Loucy (cell line): ENCODE measurements around the gene CRTC1.

Experiments used
- H2AFZ ChIP-seq: fragments of 200-600 bp; sonication (generic); 2 replicates; pipeline ENCODE4 v1.6.0; 2016; ENCODE audit warnings: antibody characterized with exemption, mild to moderate bottlenecking, low read length, moderate library complexity
- H3F3A ChIP-seq: fragments of 200-600 bp; 2 replicates; pipeline ENCODE4 v1.6.0; 2016; ENCODE audit warnings: antibody characterized with exemption, low read depth, mild to moderate bottlenecking
- H3K27me3 ChIP-seq: fragments of 200-600 bp; sonication (generic); 2 replicates; pipeline ENCODE4 v1.6.1; 2014; ENCODE audit warnings: low read length, mild to moderate bottlenecking; ENCODE audit not compliant: insufficient read depth, poor library complexity, severe bottlenecking
- H3K36me3 ChIP-seq: fragments of 200-600 bp; sonication (generic); 2 replicates; pipeline ENCODE4 v1.6.1; 2016; ENCODE audit warnings: low read length; ENCODE audit not compliant: insufficient read depth
- H3K4me1 ChIP-seq: fragments of 200-600 bp; sonication (generic); 2 replicates; pipeline ENCODE4 v1.5.1; 2014; ENCODE audit warnings: low read length, mild to moderate bottlenecking; ENCODE audit not compliant: insufficient read depth, poor library complexity, severe bottlenecking
- H3K4me2 ChIP-seq: fragments of 200-600 bp; sonication (generic); 2 replicates; pipeline ENCODE4 v1.6.0; 2014; ENCODE audit warnings: antibody characterized with exemption, low read length, low read depth, mild to moderate bottlenecking; ENCODE audit not compliant: poor library complexity, severe bottlenecking
- H3K4me3 ChIP-seq: fragments of 200-600 bp; sonication (generic); 2 replicates; pipeline ENCODE4 v1.5.1; 2014; ENCODE audit warnings: low read length, mild to moderate bottlenecking, mixed read lengths; ENCODE audit not compliant: poor library complexity, severe bottlenecking
- H3K79me2 ChIP-seq: fragments of 200-600 bp; sonication (generic); 2 replicates; pipeline ENCODE4 v1.6.1; 2014; ENCODE audit warnings: low read length; ENCODE audit not compliant: insufficient read depth
- H3K9ac ChIP-seq: fragments of 200-600 bp; sonication (generic); 2 replicates; pipeline ENCODE4 v1.6.0; 2014; ENCODE audit warnings: mild to moderate bottlenecking, low read depth, low read length, moderate library complexity; ENCODE audit not compliant: poor library complexity, severe bottlenecking
- H3K9me2 ChIP-seq: fragments of 200-600 bp; sonication (generic); replicated peaks from 2 replicates; pipeline ENCODE4 v1.6.1; 2016; ENCODE audit warnings: low read depth, low read length, mixed read lengths
- H3K9me3 ChIP-seq: fragments of 200-600 bp; sonication (generic); 2 replicates; pipeline ENCODE4 v1.6.1; 2014; ENCODE audit warnings: mild to moderate bottlenecking, antibody characterized with exemption, low read length, low read depth; ENCODE audit not compliant: insufficient read depth
- H4K20me1 ChIP-seq: fragments of 200-600 bp; sonication (generic); 2 replicates; pipeline ENCODE4 v1.6.0; 2014; ENCODE audit warnings: antibody characterized with exemption, low read length, mild to moderate bottlenecking; ENCODE audit not compliant: insufficient read depth, poor library complexity, severe bottlenecking
- EZH2phosphoT487 ChIP-seq: fragments of 200-600 bp; IDR thresholded peaks from 2 replicates; pipeline ENCODE4 v1.6.1; 2018; ENCODE audit warnings: antibody characterized with exemption, mild to moderate bottlenecking, moderate library complexity, borderline replicate concordance
- TF ChIP-seq, protein P1 (sequence below): fragments of 200-600 bp; sonication (generic); conservative IDR thresholded peaks from 2 replicates; pipeline ENCODE4 v1.5.1; 2014; ENCODE audit warnings: mild to moderate bottlenecking, antibody characterized with exemption, low read length

The CRTC1 gene

DNA sequence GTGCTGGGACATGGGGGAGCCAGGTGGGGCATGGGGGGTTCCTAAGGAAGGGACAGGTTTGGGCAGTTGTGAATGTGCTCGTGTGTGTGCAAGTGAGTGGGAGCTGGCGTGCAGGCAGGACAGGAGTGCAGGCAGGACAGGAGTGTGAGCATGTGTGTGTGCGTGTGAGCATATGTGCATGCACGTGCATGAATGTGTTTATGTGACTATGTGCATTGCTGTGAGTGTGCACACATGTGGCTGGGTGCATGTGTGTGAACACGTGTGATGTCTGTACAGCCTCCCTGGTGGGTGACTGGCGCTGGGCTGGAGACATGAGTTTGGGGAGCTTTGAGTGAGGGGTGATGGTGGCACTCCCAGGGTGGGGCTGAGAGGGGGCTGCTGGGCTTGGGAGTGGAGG, 33.4 kb downstream of the CRTC1 start:
- Histone ChIP-seq H3K4me2 (no peak overlapping the region), H3K9me2 (no peaks in the 10 kb centered on the region)

DNA sequence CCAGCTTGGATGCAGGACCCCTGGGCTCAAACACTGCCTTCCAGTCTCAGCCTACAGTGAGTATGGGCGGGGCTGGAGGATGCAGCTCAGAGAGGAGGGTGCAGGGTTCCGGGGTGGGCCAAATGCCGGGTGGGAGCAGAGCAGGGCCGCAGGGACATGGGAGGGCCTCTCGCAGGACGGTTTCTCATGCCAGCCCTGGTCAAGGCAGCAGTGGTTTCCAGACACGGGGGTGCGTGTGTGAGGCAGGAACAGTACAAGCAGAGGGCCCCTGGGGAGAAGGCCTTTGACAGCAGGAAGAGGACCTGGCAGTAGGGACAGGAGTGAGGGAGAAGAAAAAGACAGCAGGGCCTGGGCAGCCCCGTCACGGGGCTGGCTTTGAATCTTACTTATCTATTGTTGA, 34.1 kb downstream of the CRTC1 start:
- TF ChIP-seq, protein P1, sequence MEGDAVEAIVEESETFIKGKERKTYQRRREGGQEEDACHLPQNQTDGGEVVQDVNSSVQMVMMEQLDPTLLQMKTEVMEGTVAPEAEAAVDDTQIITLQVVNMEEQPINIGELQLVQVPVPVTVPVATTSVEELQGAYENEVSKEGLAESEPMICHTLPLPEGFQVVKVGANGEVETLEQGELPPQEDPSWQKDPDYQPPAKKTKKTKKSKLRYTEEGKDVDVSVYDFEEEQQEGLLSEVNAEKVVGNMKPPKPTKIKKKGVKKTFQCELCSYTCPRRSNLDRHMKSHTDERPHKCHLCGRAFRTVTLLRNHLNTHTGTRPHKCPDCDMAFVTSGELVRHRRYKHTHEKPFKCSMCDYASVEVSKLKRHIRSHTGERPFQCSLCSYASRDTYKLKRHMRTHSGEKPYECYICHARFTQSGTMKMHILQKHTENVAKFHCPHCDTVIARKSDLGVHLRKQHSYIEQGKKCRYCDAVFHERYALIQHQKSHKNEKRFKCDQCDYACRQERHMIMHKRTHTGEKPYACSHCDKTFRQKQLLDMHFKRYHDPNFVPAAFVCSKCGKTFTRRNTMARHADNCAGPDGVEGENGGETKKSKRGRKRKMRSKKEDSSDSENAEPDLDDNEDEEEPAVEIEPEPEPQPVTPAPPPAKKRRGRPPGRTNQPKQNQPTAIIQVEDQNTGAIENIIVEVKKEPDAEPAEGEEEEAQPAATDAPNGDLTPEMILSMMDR, result no peak
- no peak for TF ChIP-seq EZH2phosphoT487
- H3K79me2 ChIP-seq, result peaks cover 15% of the 10 kb centered on the region; the same call in 1 of the 2 replicates
- no peaks in the 10 kb centered on the region for H4K20me1 ChIP-seq
- peak overlapping the region; percentile 4 for H3K4me2 ChIP-seq
- peaks cover 16% of the 10 kb centered on the region for H3K4me1 ChIP-seq
- no peak overlapping the region for H3K4me3 ChIP-seq
- H3F3A ChIP-seq, result no peaks in the 10 kb centered on the region
- H3K27me3 ChIP-seq, result no peaks in the 10 kb centered on the region
- H3K9ac ChIP-seq, result no peak overlapping the region
- H3K36me3 ChIP-seq, result no peaks in the 10 kb centered on the region
- H3K9me2 ChIP-seq, result no peaks in the 10 kb centered on the region
- H3K9me3 ChIP-seq, result no peaks in the 10 kb centered on the region
- H2AFZ ChIP-seq, result no peak overlapping the region

More for the DNA sequence above, 33.4 kb downstream of the CRTC1 start:
- TF ChIP-seq EZH2phosphoT487, result no peak
- TF ChIP-seq, protein P1, result no peak
- no peaks in the 10 kb centered on the region for H4K20me1 ChIP-seq
- peaks cover 13% of the 10 kb centered on the region; the same call in 1 of the 2 replicates for H3K79me2 ChIP-seq
- no peaks in the 10 kb centered on the region for H3K36me3 ChIP-seq
- H3K4me1 ChIP-seq, result peaks cover 16% of the 10 kb centered on the region
- H3K9ac ChIP-seq, result no peak overlapping the region
- no peaks in the 10 kb centered on the region for H3K9me3 ChIP-seq
- H3K4me3 ChIP-seq, result no peak overlapping the region
- H3F3A ChIP-seq, result no peaks in the 10 kb centered on the region
- H2AFZ ChIP-seq, result no peak overlapping the region
- H3K27me3 ChIP-seq, result no peaks in the 10 kb centered on the region

DNA sequence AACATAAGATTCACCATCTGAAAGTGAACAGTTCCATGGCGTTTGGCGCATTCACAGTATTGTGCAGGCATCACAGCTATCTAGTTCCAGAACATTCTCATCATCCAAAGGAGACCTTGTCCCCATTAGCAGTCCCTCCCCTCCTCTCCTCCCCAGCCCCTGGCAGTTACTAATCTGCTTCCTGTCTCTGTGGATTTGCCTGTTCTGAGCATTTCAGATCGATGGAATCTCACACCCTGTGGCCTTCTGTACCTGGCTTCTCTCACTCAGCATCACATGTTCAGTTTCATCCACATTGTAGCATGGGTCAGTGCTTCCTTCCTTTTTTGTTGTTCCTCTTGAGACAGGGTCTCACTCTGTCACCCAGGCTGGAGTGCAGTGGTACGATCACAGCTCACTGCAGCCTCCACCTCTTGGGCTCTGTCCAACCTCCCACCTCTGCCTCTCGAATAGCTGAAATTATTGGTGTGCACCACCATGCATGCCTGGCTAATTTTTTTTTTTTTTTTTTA, 34.6 kb downstream of the CRTC1 start:
- TF ChIP-seq, protein P1, result no peak
- H3K9me2 ChIP-seq, result no peaks in the 10 kb centered on the region

More for the DNA sequence above, 34.6 kb downstream of the CRTC1 start:
- Histone ChIP-seq H3K36me3 (no peaks in the 10 kb centered on the region), H3F3A (no peaks in the 10 kb centered on the region), H3K4me2 (peak overlapping the region; percentile 4), H3K27me3 (no peaks in the 10 kb centered on the region), H3K9me3 (no peaks in the 10 kb centered on the region), H3K4me1 (peaks cover 16% of the 10 kb centered on the region), H3K4me3 (no peak overlapping the region), H2AFZ (no peak overlapping the region), H3K9ac (no peak overlapping the region), H4K20me1 (no peaks in the 10 kb centered on the region), H3K79me2 (peaks cover 13% of the 10 kb centered on the region; the same call in 1 of the 2 replicates)
